ENCODE measurements around the gene NPR1.

GRCh38 chr1:153629971-153630370 lies 48.5 kb upstream of the NPR1 start:
- TF ChIP-seq, protein P1, sequence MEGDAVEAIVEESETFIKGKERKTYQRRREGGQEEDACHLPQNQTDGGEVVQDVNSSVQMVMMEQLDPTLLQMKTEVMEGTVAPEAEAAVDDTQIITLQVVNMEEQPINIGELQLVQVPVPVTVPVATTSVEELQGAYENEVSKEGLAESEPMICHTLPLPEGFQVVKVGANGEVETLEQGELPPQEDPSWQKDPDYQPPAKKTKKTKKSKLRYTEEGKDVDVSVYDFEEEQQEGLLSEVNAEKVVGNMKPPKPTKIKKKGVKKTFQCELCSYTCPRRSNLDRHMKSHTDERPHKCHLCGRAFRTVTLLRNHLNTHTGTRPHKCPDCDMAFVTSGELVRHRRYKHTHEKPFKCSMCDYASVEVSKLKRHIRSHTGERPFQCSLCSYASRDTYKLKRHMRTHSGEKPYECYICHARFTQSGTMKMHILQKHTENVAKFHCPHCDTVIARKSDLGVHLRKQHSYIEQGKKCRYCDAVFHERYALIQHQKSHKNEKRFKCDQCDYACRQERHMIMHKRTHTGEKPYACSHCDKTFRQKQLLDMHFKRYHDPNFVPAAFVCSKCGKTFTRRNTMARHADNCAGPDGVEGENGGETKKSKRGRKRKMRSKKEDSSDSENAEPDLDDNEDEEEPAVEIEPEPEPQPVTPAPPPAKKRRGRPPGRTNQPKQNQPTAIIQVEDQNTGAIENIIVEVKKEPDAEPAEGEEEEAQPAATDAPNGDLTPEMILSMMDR (IDR thresholded peaks at IDR 0.05 in 8 of 11, conservative IDR thresholded peaks at IDR 0.05 in 3 of 11), result no peak
- no peak for TF ChIP-seq POLR2A (IDR thresholded peaks at IDR 0.05)
- TF ChIP-seq POLR2AphosphoS5 (IDR thresholded peaks at IDR 0.05), result no peak
